MM.1S (cell line): ENCODE data around the gene LRMDA.
A peak's percentile ranks its signal among the peaks of the same experiment; 100 is the strongest.

Source experiments
- DNase-seq: peaks from one replicate; pipeline ENCODE4 v3.0.0-alpha.2; 2015
- H2AFZ ChIP-seq: fragments of 300-600 bp; sonication (generic); 2 replicates; pipeline ENCODE4 v1.6.0; 2016; ENCODE audit warnings: antibody characterized with exemption, low read length
- H3F3A ChIP-seq: fragments of 300-600 bp; sonication (generic); 2 replicates; pipeline ENCODE4 v1.6.1; 2016; ENCODE audit warnings: mild to moderate bottlenecking, antibody characterized with exemption, low read length, moderate library complexity, mixed read lengths; ENCODE audit not compliant: insufficient read depth
- H3K27ac ChIP-seq: fragments of 300-600 bp; sonication (generic); 2 replicates; pipeline ENCODE4 v1.5.1; 2016; ENCODE audit warnings: mild to moderate bottlenecking, low read length
- H3K27me3 ChIP-seq: fragments of 300-600 bp; sonication (generic); replicated peaks from 2 replicates; pipeline ENCODE4 v1.6.0; 2016; ENCODE audit warnings: low read length; ENCODE audit not compliant: insufficient read depth
- H3K36me3 ChIP-seq: fragments of 300-600 bp; sonication (generic); replicated peaks from 2 replicates; pipeline ENCODE4 v1.6.1; 2016; ENCODE audit warnings: mild to moderate bottlenecking, low read length, mixed read lengths; ENCODE audit not compliant: insufficient read depth
- H3K4me1 ChIP-seq: fragments of 300-600 bp; sonication (generic); 2 replicates; pipeline ENCODE4 v1.6.1; 2016; ENCODE audit warnings: low read length, mixed read lengths
- H3K4me2 ChIP-seq: fragments of 300-600 bp; sonication (generic); 2 replicates; pipeline ENCODE4 v1.6.0; 2016; ENCODE audit warnings: low read depth, low read length
- H3K4me3 ChIP-seq: fragments of 300-600 bp; sonication (generic); 2 replicates; pipeline ENCODE4 v1.5.1; 2016; ENCODE audit warnings: low read length, mixed read lengths
- H3K79me2 ChIP-seq: fragments of 300-600 bp; sonication (generic); 2 replicates; pipeline ENCODE4 v1.6.1; 2016; ENCODE audit warnings: mixed run types, low read length, mixed read lengths
- H3K9ac ChIP-seq: fragments of 300-600 bp; sonication (generic); 2 replicates; pipeline ENCODE4 v1.6.1; 2016; ENCODE audit warnings: low read length, mixed read lengths
- H3K9me2 ChIP-seq: fragments of 300-600 bp; sonication (generic); replicated peaks from 2 replicates; pipeline ENCODE4 v1.6.1; 2016; ENCODE audit warnings: mild to moderate bottlenecking, low read length, mixed read lengths; ENCODE audit not compliant: insufficient read depth
- H3K9me3 ChIP-seq: fragments of 300-600 bp; sonication (generic); replicated peaks from 2 replicates; pipeline ENCODE4 v1.6.1; 2016; ENCODE audit warnings: mild to moderate bottlenecking, low read length, mixed read lengths; ENCODE audit not compliant: insufficient read depth
- H4K20me1 ChIP-seq: fragments of 300-600 bp; sonication (generic); 2 replicates; pipeline ENCODE4 v1.6.1; 2016; ENCODE audit warnings: mild to moderate bottlenecking, low read length, moderate library complexity, mixed read lengths; ENCODE audit not compliant: insufficient read depth
- CTCF ChIP-seq: fragments of 300-600 bp; sonication (generic); IDR thresholded peaks from 2 replicates; pipeline ENCODE4 v1.5.1; 2016; ENCODE audit warnings: antibody characterized with exemption, low read length, mixed read lengths
- EZH2 ChIP-seq: fragments of 300-600 bp; sonication (generic); optimal IDR thresholded peaks from 2 replicates; pipeline ENCODE3; 2017; ENCODE audit warnings: low read depth, mild to moderate bottlenecking, antibody characterized with exemption, low read length, mixed read lengths
- EZH2phosphoT487 ChIP-seq: fragments of 300-600 bp; sonication (generic); IDR thresholded peaks from 2 replicates; pipeline ENCODE4 v1.6.1; 2018; ENCODE audit warnings: antibody characterized with exemption, low read length

Gene LRMDA

GRCh38 chr10:75395066-75395931 is 36.1 kb upstream of the LRMDA start:
- H3K27me3 ChIP-seq, result no peaks in the 10 kb centered on the region
- peaks cover 18% of the 10 kb centered on the region for H3K79me2 ChIP-seq
- H3K4me2 ChIP-seq, result no peak overlapping the region

GRCh38 chr10:75395932-75396630 is 35.3 kb upstream of the LRMDA start:
- TF ChIP-seq EZH2phosphoT487, result no peak
- no peak for TF ChIP-seq EZH2
- TF ChIP-seq CTCF, result no peak
- no peak overlapping the region for H3K27ac ChIP-seq
- no peaks in the 10 kb centered on the region for H4K20me1 ChIP-seq
- H2AFZ ChIP-seq, result no peak overlapping the region
- H3K79me2 ChIP-seq, result peaks cover 25% of the 10 kb centered on the region
- no peaks in the 10 kb centered on the region for H3K36me3 ChIP-seq
- no peak overlapping the region for H3K4me2 ChIP-seq
- H3K4me1 ChIP-seq, result no peaks in the 10 kb centered on the region
- H3K9ac ChIP-seq, result no peak overlapping the region
- H3F3A ChIP-seq, result peaks cover 8% of the 10 kb centered on the region; the same call in 1 of the 2 replicates
- no peak for DNase-seq
- no peaks in the 10 kb centered on the region for H3K9me2 ChIP-seq
- H3K27me3 ChIP-seq, result no peaks in the 10 kb centered on the region
- H3K9me3 ChIP-seq, result no peaks in the 10 kb centered on the region
- no peak overlapping the region for H3K4me3 ChIP-seq

More at GRCh38 chr10:75395066-75395931, 36.1 kb upstream of the LRMDA start:
- H3K4me3 ChIP-seq, result no peak overlapping the region
- H3K36me3 ChIP-seq, result no peaks in the 10 kb centered on the region
- H2AFZ ChIP-seq, result no peak overlapping the region
- H3K4me1 ChIP-seq, result no peaks in the 10 kb centered on the region
- no peaks in the 10 kb centered on the region for H3K9me2 ChIP-seq
- no peak for DNase-seq
- no peaks in the 10 kb centered on the region for H4K20me1 ChIP-seq
- H3K9ac ChIP-seq, result no peak overlapping the region
- H3F3A ChIP-seq, result peaks cover under 1% of the 10 kb centered on the region; the same call in 1 of the 2 replicates
- H3K27ac ChIP-seq, result no peak overlapping the region
- TF ChIP-seq CTCF, result peak; percentile 47
- no peak for TF ChIP-seq EZH2
- H3K9me3 ChIP-seq, result no peaks in the 10 kb centered on the region

GRCh38 chr10:75396631-75397495 is 34.6 kb upstream of the LRMDA start:
- no peak overlapping the region for H3K4me2 ChIP-seq
- no peaks in the 10 kb centered on the region for H3K4me1 ChIP-seq
- no peaks in the 10 kb centered on the region for H3K27me3 ChIP-seq
- no peak for TF ChIP-seq CTCF
- no peak for TF ChIP-seq EZH2
- TF ChIP-seq EZH2phosphoT487, result no peak
- no peaks in the 10 kb centered on the region for H3K9me2 ChIP-seq
- H4K20me1 ChIP-seq, result no peaks in the 10 kb centered on the region
- no peak overlapping the region for H3K27ac ChIP-seq
- H3K79me2 ChIP-seq, result peaks cover 25% of the 10 kb centered on the region
- no peak overlapping the region for H3K4me3 ChIP-seq
- no peaks in the 10 kb centered on the region for H3K36me3 ChIP-seq
- peaks cover 10% of the 10 kb centered on the region; the same call in 1 of the 2 replicates for H3F3A ChIP-seq
- H3K9ac ChIP-seq, result no peak overlapping the region
- DNase-seq, result no peak
- H3K9me3 ChIP-seq, result no peaks in the 10 kb centered on the region
- H2AFZ ChIP-seq, result no peak overlapping the region
